Measurements from ENCODE around the gene EPHB4.

EPHB4 gene

DNA sequence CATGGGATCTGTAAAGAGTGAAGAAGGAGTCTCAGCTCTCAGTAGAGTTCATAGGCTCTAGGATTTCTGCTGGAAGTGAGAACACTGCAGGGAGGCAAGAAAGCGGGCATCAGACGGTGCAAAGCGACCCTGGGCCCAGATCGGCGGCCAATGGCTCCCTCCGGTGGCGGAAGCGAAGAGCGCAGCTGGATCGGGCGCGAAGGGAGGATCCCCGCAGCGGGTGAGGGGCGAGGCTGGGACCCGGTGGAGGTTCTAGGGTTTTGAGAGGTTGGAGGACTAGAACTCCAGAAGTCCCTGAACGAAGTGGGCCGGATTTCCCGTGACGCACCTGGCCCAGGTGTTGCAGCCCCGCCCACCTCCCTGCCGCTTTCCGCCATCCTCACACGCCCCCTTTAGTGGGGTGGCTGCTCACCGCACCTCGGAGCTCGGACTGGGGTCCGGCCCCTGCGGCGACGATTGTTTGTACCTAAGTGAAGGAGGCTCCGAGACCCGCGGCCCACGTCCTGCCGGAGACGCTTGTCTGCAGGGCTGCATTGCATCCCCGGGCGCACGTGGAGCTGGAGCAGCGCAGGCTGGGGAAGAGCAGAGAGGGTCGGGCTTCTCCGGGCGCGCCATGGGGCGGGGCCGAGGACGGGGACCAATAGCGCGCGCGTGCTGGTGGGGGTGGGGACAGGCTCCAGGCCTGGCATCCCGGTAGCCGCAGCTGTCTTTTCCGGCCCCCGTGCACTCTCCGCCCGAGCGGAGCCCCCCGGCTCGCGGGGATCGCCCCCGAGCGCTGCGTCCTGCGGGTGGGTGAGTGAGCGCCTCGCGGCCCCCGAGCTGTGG, 24.9 kb upstream of the EPHB4 start, which contains the start of gene SLC12A9:
Gene SLC12A9 (plus strand): TSS at position 666 of the 825 bp plus-strand sequence. CDS start 1,485 bp downstream, outside the sequence.
- peak; percentile 83 for DNase-seq

DNA sequence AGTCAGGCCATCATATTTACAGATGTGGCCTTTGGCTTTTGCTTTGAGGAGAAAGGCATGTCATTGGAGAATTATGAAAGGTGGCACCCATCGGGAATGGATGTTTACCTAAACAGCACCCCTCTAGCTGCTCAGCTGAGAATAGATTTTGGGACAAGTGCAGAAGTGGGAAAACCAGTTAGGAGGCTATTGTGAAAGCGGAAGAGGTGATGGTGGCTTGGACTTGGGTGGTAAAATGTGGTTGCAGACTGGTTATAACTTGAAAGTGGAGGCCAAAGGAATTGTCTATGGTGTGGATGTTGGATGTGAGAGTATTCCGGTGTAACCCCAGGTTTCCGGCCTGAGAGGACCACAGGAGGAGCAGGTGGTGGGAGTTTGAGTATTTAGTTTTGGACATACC, 20.0 kb upstream of the EPHB4 start:
- DNase-seq: no peak

DNA sequence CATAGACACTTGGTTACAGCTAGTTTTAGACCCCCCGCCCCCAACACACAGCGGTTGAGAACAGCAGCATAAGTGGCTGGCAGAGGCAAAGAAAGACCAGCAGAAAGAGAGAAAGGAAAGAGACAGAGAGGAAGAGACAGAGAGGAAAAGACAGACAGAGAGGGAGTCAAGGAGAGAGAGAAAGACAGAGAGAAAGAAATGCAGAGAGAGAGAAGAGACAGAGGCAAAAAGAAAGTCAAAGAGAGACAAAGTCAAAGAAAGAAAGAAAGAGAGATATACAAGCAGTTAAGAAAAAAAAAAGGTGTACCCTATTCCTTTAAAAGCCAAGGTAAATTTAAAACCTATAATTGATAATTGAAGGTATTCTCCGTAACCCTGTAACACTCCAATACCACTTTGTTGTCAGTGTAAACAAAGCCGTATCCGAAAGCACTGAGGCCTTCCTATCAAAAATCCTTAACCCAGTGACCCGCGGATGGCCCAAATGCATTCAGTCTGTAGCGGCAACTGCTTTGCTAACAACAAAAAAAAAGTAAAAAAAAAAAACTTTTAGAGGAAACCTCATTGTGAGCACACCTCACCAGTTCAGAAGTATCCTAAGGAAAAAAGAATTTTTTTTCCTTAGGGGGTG, 13.3 kb upstream of the EPHB4 start:
- no peak for DNase-seq

DNA sequence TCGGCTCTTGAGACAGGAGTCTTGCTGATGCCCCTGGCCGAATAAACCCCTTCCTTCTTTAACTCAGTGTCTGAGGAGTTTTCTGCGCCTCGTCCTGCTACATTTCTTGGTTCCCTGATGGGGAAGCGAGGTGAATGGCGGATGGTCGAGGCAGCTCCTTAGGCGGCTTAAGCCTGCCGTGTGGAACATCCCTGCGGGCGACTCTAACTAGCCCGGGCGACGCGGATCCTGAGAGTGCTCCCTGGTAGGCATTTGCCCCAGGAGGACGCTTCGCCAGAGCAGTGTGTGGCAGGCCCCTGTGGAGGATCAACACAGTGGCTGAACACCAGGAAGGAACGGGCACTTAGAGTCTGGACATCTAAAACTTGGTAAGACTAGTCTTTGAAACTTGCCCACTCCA, 12.0 kb upstream of the EPHB4 start:
- DNase-seq: no peak

DNA sequence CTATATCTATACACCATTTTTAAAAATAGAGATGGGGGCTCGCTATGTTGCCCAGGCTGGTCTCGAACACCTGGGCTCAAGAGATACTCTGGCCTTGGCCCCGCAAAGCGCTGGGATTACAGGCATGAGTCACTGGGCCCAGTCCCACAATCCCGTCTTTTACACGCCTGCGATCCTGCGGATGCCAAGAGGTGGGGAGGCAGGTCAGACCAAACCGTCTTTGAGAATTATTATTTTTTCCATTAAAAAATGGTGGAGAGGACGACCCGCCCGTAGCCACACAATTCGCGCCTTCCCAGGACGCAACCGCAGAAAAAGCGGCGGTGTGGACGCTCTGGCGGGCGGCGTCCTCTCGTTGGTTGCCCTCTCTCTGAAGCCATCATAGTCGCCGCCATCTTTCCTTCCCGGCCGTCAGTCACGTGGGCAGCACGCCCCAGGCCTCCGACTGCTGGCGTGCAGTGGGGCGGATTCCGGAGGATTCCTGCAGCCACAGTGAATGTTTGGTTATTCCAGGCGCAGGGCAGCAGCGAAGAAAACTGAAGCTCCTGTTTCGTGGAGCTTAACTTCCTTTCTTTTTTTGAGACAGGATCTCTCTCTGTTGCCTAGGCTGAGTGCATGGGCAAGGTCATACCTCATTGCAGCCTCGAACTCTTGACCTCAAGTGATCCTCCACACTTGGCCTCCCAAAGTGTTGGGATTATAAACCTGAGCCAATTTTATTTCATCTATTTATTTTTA, 9.9 kb upstream of the EPHB4 start:
- DNase-seq: peak; percentile 86

DNA sequence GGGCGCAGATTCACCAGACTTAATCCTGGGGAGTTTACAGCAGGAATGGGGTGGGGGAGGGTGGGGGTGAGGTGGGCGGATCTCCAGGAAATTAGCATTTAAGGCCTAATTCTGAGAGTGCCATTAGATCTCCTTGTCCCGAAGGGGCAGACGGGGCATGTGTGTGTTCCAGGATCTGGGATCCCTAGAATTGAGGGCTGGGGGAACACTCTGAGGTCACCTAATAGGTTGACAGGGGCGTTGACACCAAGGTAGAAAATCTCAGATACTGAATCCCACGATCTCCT, 9.4 kb upstream of the EPHB4 start:
- DNase-seq: no peak

DNA sequence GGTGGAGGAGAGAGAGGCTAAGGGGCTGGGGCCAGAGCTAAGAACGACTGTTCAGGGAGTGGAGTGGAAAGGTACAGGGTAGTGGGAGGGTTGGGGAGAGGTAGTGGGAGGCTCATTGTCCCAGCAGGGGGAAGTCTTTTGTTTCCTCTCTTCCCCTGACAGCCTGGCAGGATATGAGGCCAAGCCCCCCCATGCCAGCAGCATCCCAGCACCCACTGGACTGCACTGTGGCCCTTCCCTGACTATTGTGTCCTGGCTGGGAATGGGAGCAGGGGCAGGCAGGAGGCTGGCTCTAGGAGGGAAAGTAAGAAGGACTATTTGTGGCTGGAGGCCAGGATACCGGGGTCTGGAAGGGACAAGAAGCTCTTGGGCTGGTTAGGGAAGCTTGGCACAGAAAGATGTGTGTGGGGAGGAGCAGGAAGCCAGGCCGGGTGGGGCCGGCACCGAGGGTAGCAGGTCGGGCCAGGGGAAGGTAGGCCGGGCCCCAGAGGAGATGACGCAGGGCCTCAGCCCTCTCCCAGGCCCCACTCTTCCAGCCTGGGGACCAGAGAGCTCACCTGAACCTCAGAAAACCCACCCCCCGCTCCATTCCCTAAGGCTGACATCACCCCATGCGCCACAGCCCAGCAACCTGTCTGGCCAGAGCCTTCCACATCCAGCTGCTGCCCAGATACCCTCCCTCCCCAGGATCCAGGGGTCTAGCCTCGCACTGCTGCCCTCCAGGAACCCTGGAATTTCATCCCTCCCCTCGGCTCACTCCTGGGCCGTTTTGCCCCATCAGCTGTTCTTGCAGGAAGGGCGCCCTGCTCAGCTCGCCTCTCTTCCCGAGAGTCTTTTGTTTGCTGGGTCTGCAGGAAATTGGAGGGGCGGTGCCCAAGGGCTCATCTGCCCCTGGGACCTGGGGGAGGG, 8.8 kb upstream of the EPHB4 start:
- DNase-seq: no peak

DNA sequence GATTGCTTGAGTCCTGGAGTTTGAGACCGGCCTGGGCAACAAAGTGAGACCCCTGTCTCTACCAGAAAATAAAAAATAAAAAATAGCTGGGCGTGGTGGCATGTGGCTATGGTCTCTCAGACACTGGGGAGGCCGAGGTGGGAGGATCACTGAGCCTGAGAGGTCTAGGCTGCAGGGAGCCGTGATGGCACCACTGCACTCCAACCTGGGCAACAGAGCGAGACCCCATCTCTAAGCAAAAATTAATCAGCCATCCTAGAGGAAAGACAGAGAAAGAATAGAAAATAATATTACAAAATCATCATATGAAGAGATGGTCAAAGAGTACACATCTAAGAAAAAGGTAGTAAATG, 4.9 kb upstream of the EPHB4 start:
- DNase-seq: no peak

DNA sequence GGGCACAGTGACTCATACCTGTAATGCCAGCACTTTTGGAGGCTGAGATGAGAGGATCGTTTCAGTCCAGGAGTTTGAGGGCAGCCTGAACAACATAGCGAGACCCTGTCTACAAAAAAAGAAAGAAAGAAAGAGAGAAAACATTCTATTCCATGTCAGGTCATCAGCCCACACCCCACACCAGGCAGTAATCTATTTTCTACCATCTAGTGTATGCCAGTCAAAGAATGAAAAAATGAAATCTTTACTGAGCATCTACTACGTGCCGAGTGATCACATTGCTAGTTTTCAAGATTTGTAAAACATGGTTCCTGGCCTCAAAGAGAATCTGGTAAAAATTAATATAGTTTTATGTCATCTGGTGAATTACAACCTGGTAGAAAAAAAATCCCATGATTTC, 3.1 kb upstream of the EPHB4 start:
- DNase-seq: no peak

DNA sequence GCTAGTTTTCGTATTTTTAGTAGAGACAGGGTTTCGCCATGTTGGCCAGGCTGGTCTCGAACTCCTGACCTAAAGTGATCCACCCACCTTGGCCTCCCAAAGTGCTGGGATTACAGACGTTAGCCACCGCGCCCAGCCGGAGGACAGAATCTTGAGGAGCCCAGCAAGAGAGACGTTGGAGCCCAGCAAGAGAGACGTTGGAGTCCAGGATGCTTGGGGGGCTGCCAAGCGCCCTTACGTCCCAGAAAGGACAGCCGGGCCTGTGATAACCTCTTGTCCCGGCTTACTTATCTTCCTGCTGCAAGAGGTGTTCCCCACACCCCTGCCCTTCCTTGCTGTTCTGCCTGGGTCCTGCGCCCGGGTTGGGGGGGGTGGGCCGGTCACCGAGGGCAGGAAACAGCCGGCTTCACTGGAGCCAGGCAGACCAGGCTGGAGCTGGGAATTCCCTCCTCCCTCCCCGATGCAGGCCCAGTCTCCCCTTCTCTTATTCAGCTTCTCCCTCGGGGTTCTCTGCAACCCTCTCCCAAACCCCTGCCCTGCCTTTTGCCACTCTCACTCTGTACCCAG, 1.9 kb upstream of the EPHB4 start:
- DNase-seq: no peak

DNA sequence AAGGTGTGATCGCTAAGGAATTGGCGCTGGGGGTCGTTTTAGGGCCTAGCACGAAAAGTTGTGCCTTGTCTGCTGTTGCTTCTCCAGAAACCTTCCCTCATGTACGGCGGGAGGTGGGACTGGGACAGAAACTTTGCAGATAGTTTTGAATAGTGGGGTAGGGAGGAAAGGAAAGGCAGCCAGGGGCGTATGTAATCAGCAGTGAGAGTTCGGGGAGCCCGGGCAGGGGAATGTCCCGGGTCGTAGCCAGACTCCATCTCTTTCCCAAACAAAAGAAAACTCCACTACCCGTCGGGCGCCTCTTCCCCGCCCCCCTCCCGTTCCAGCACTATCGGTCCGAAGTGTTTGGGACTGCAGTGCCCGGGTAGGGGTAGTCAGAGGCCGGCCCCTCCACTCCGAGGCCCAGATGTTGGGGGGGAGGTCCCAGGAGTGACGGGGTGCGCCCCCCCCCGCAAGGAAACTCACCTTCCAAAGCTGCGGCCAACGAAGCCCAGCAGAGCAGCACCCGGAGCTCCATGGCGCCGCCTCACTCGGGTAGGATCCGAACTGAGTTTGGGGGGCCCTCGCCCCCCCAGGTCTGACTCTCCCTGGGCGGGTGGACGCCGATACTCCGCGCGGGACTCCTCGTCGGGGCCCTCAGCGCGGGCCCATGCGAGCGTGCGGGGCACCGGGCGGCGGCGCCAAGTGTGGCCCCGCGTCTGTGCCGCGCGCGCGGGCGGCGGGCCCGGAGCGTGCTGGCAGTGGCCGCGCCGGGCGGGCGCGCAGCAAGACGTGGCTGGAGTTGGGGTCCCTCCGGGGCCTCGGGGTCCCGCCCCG, 601 bp downstream of the EPHB4 start:
- DNase-seq: no peak

DNA sequence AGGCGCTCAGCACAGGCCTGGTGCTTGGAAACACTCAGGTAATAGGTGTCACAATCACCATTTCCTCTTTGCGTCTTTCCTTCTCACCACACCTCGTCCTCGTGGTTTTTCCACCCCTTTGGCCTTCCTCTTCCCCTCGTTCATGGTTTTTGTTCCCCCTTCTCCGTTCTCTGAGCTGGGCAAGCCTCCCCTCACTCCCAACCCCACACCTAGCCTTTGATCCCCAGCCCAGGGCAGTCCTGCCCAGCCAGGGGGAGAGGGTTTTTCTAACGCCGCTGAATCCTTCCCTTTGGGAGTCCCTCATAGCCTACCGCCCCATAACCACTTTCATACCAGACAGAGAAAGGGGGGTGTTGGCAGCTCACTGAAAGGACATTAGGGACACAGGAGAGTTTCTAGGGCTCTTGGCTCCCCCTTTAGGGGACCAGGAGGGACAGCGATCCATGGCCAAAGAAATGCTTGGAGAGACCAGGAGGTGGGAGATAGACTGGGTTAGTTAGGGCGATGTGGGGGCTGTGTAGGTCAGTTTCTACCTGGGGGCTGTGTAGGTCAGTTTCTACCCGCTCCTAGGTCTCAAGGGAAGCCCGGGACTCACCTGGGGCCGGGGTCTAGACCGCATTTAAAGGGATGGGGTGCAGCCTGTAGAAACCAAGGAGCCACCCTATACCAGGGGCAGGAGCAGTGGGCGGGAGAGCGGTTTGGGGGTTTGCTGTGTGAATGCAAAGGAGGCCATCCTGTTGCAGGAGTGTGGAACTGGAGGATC, 1.4 kb downstream of the EPHB4 start:
- no peak for DNase-seq

DNA sequence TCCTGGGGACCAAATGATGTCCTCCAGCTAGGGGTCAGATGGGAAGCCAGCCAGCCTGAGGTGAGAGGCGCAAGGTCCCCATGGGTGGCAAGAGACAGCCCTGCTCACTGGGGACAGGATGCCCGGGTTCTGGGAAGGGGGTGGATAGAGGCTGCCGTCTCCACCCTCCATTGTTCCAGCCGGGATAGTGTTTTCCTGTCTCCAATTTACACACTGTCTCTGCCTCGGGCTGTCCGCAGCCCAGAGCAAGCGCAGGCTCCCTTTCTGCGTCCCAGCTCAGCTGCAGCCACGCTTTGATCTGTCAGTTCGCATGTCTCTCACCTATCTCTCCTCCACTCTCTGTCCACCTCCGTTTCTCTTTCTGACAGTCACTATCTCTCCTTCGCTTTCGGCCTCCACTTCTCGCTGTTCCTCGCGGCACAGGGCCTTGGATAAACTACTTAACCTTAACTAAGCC, 2.1 kb downstream of the EPHB4 start:
- DNase-seq: no peak

DNA sequence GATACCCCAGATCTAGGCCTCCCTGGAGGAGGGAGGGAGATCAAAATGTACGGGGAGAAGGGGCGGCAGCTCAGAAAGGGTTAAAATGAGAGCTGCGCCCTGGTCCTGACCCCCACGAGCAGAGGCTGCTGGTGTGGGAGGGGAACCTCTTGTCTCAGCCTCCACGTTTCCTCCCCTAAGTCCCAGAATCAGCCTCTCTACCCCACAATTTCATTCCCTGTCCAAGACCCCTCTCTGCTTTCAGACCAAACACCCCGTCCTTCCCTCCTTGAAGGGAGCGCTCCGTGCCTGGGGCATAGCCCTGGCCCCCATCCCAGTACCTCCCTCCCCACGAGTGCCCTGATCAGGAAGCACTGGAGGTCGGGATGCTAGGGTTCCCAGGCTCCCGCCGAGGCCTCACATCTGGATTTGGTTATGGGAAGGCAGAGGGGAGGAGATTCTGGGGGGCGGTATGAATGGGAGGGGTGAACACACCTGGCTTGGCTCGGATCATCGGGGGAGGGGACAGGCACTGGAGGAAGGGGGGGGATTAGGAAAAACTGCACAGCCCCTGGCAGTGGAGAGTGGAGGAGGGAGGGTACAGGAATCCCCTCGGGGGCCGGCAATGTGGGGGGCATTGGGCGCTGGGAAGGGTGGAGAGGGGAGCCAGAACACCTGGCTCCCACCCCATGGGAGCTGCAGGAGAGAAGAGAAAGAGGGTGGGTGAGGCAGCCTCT, 2.7 kb downstream of the EPHB4 start:
- DNase-seq: no peak

DNA sequence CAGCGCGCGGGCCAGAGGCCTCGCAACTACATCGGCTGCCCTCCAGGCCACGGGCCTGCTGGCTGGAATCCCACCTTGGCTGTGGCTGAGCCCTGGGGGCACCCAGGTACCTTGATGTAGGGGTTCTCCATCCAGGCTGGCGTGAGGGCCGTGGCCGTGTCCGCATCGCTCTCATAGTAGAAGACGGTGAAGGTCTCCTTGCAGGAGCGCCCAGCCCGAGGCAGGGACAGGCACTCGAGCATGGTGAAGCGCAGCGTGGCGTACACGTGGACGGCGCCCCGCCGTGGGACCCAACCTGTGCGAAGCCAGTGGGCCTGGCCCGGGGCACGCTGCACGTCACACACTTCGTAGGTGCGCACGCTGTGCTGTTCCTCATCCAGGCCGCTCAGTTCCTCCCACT, 3.8 kb downstream of the EPHB4 start:
- DNase-seq: no peak

DNA sequence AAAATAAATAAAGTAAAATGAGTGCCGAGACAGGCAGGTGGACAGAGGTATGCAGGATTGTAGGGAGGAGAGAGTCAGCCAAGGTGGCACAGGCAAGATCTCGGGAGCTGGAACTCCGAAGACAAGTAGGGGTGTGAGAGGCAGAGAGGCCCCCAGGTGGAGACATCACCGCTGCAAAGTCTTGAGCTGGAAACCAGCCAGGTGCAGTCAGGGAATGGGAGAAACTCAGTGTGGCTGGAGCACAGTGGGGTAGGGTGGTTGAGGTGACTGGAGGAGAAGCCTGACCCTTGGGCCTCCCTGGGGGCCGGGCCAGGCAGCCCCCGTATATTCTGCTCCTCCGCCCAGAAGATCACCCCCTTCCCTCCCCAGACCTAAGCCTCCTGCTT, 4.2 kb downstream of the EPHB4 start:
- no peak for DNase-seq

DNA sequence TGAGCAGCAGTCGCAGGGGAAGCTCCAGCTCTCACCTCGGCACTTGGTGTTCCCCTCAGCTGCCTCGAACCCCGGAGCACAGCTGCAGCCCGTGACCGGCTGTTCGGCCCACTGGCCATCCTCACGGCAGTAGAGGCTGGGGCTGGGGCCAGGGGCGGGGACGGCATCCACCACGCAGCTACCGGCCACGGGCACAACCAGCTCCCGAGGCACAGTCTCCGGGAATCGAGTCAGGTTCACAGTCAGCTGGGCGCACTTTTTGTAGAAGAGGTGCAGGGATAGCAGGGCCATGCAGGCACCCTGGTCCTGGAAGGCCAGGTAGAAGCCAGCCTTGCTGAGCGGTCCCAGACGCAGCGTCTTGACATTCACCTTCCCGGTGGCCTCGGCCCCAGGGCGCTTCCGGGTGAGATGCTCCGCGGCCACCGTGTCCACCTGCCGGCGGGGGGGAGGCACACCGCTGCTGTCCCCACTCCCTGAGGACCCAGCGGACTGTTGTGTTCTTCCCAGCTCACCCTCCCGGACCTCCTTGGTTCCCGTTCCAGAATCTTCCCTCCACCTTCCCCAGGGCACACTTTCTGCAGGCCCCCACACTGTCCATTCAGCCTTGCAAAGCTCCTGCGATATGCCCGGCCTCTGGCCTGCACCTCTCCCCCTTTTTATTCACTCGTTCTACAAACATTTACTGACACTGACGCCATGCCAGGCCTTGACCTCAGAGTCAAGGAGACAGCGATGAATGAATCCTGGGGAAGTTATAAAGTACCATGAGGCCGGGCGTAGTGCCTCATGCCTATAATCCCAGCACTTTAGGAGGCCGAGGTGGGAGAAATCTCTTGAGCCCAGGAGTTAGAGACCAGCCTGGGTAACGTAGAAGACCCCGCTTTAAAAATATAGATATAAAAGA, 4.8 kb downstream of the EPHB4 start:
- no peak for DNase-seq

DNA sequence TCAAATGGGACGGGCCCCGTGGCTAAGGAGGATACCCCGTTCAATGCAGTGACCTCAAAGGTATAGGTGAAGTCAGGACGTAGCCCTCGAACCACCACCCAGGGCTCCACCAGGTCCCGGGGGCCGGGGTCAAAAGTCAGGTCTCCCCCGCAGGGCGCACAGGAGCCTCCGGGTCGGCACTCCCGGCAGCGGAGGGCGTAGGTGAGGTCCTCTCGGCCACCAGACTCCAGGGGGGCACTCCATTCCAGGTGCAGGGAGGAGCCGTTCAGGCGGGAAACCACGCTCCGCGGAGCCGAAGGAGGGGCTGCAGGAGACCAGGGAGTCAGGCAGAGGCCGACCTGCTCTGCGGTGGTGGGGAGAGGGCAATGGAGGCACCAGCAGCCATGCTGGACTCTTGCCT, 7.7 kb downstream of the EPHB4 start:
- DNase-seq: no peak

DNA sequence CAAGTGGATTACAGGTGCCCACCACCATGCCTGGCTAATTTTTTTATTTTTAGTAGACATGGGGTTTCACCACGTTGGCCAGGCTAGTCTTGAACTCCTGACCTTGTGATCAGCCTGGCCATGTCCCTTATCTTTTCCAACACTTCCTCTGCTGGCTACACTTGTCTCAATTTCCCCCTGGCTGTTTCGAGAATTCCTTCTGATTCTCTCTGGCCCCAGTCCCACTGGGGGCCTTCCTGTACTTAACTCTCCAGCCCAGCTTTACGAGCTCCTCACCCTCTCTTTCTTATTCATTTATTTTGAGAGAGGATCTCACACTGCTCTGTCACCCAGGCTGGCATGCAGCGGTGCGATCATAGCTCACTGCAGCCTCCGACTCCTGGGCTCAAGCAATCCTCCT, 8.5 kb downstream of the EPHB4 start:
- DNase-seq: no peak
